ENCODE results near the gene ANKRD65.
"Not testable (repeated sequence)": the region's sequence is repeated elsewhere in the genome, so short reads cannot be mapped to it uniquely, and the experiment has no call there.

The ANKRD65 gene

DNA sequence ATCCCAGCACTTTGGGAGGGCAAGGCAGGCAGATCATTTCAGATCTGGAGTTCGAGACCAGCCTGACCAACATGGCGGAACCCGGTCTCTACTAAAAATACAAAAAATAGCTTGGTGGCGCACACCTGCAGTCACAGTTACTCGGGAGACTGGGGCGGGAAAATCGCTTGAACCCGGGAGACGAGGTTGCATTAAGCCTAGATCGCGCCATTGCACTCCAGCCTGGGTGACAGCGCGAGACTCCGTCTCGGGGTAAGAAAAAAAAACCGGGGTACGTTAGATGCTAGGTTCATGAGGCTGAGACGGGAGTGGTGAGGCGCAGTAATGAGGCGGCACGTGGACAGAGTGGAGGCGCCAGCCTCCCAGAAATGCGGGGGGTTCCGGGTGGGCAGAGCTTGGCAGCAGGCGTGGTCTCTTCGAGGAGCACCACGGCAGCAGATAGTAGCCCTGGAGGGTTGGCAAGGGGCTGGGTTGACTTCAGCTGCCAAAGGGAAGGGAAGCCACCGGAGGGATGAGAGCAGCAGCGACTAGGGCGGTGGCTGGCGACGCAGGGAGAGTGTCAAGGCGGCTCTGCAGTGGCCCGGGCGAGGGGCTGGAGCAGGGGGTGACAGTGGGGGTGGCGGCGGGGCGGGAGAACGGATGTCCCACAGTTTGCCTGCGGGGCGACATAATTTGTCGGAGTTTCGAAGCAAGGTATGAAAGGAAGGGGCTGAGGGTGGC, 14.8 kb downstream of the ANKRD65 start:
- peak overlapping the region; percentile 93 for H3K27ac Mint-ChIP-seq
- H3K36me3 Mint-ChIP-seq (ENCODE audit: low read depth): peaks cover 81% of the 10 kb centered on the region
- peaks cover 49% of the 10 kb centered on the region for H3K4me1 Mint-ChIP-seq (ENCODE audit: low read depth)
- H3K27me3 Mint-ChIP-seq: no peaks in the 10 kb centered on the region
- peak overlapping the region; percentile 90 for H3K4me3 Mint-ChIP-seq
- H3K9me3 Mint-ChIP-seq: peaks cover 3% of the 10 kb centered on the region
- intact Hi-C loops (cut with micrococcal nuclease): loop anchor here (2.0 kb wide), 1 partner anchor 65 kb away; the partner anchor contains the start of gene ATAD3B

DNA sequence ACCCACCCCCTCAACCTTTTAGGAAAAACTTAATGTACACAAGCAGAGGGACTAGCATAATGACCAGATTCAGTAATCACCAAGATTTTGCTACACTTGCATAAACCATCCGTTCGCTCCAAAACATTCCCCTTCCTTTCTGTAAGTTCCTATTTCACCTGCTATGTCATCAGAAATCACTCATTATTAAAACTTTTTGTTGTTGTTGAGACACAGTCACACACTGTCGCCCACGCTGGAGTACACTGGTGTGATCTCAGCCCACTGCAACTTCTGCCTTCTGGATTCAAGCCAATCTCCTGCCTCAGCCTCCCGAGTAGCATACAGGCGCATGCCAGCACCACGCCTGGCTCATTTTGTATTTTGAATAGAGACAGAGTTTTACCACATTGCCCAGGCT, 17.4 kb downstream of the ANKRD65 start:
- H3K36me3 Mint-ChIP-seq (ENCODE audit: low read depth): peaks cover 91% of the 10 kb centered on the region
- H3K4me1 Mint-ChIP-seq (ENCODE audit: low read depth): peaks cover 61% of the 10 kb centered on the region
- intact Hi-C loops (cut with micrococcal nuclease): no loop called here
- H3K27me3 Mint-ChIP-seq: no peaks in the 10 kb centered on the region
- peak overlapping the region; percentile 27 for H3K27ac Mint-ChIP-seq
- H3K9me3 Mint-ChIP-seq: no peaks in the 10 kb centered on the region
- no peak overlapping the region for H3K4me3 Mint-ChIP-seq

DNA sequence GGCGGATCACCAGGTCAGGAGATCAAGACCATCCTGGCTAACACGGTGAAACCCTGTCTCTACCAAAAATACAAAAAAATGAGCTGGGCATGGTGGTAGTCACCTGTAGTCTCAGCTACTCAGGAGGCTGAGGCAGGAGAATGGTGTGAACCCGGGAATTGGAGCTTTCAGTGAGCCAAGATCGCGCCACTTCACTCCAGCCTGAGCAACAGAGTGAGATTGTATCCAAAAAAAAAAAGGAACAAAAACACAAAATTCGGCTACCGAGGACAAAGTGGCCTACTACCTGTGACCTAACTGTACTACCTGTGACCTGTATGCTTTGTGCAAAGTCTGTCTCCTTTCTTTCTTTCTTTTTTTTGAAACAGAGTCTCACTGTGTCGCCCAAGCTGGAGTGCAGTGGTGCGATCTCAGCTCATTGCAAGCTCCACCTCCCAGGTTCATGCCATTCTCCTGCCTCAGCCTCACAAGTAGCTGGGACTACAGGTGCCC, 18.1 kb downstream of the ANKRD65 start:
- Mint-ChIP-seq H3K4me1 (ENCODE audit: low read depth) (peaks cover 62% of the 10 kb centered on the region), H3K27ac (peak overlapping the region; percentile 27), H3K36me3 (ENCODE audit: low read depth) (peaks cover 95% of the 10 kb centered on the region)
- intact Hi-C loops (cut with micrococcal nuclease); H3K4me3 Mint-ChIP-seq; H3K27me3 Mint-ChIP-seq; H3K9me3 Mint-ChIP-seq: not testable (repeated sequence)

DNA sequence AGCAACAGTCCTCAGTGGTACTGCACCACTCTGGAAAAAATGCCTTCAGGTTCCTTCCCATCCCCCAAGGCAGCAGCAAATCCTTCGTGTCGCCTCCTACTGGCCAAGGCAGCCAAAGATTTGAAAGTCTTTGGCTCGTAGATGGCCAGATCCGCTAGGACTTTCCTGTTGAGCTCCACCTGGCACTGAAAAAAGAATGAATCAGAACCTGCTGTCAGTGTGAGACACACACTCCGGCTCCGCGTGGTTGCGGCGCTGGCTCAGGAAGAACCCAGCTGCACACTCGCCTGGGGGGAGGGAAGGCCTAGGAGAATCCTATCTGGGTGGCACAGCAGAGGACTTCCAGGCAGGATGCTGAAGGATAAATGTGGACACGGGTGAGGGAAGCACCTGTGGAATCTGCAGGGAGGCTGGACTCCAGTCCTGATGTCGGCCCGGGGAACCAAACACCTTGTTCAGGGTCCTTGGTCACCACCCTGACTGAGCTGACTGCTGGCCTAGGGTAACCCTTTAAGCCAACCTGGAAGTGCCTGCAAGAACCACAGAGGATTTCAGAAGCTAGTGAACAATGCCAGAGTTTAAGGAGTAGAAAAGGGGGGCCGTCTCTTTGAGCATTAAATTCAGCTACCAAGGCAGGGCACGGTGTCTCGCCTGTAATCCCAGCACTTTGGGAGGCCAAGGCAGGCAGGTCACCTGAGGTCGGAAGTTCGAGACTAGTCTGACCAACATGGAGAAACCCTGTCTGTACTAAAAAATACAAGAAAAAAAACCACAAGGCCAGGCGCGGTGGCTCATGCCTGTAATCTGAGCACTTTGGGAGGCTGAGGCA, 18.8 kb downstream of the ANKRD65 start:
- H3K4me1 Mint-ChIP-seq (ENCODE audit: low read depth): peaks cover 65% of the 10 kb centered on the region
- H3K27ac Mint-ChIP-seq: peak overlapping the region; percentile 72
- no peaks in the 10 kb centered on the region for H3K27me3 Mint-ChIP-seq
- peaks cover 96% of the 10 kb centered on the region for H3K36me3 Mint-ChIP-seq (ENCODE audit: low read depth)
- intact Hi-C loops (cut with micrococcal nuclease): no loop called here
- H3K4me3 Mint-ChIP-seq: no peak overlapping the region
- H3K9me3 Mint-ChIP-seq: no peaks in the 10 kb centered on the region

DNA sequence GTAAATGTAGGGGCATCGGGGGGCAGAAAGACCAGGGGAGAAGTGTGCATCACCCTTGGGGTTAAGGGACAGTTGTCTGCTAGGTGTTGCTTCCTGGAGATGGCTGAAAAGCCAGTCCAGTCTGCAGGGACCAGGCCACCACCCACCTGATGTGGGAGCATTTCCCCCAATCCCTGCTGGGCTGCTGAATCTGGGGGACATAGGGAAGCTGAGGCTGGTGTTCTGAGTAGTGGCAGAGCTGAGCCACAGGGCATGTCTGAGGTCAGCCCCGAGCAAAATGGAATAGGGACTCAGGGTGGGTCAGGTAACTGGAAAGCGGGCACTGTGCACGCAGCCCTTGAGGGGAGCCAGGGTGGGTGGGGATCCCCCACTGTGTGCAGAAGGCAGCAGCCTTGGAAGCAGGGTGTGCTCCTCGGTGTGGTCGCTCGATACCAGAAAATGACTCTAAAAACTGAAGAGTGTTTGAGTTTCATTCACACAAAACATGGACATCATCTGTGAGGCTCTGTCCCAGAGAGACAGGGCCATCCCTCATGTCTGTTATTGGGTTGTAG, 19.5 kb downstream of the ANKRD65 start:
- Mint-ChIP-seq H3K27me3 (no peaks in the 10 kb centered on the region), H3K4me1 (ENCODE audit: low read depth) (peaks cover 64% of the 10 kb centered on the region), H3K36me3 (ENCODE audit: low read depth) (peaks cover 96% of the 10 kb centered on the region), H3K27ac (no peak overlapping the region), H3K4me3 (no peak overlapping the region), H3K9me3 (no peaks in the 10 kb centered on the region)
- intact Hi-C loops (cut with micrococcal nuclease): no loop called here

DNA sequence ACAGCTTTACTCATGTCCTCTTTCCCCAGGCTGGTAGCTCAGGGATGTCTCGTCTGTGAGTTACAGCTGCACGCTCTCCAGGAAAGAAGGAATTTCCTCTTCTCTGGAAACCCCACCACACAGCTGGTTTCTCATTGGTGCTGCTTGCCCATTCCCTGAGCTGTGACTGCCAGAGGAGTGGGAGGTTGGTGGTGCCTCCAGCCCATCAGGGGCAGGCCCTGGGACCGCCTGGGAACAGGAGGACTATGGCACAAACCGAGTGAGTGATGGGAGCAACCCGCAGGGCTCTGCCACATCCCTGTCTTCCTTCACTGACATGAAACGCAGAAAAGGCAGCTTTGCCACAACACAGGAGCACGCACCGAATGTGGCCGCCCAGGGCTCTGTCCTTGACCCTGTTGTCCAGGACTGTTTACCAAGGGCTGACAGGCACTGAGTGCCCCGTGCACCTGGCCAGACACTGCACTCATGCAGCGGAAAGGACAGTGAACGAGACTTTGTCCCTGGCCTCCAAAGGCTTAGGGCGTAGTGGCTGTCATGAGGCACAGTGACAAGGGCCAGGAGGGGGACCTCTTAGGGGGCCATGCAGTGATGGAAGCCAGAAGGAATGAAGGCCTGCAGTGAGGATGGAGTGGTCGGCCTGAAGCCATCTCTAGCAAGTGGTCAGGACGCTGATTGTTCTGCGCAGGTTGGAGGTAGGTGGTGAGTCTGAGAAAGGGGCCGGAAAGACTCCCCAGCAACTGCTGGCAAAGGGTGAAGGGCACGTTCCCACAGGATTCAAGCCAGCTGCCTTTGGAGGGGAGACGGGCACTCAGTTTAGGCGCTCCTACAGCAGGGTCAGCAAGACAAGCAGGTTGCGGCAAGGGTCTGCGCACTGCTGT, 20.3 kb downstream of the ANKRD65 start:
- intact Hi-C loops (cut with micrococcal nuclease): no loop called here
- H3K4me3 Mint-ChIP-seq: peak overlapping the region; percentile 91
- no peaks in the 10 kb centered on the region for H3K9me3 Mint-ChIP-seq
- peaks cover 57% of the 10 kb centered on the region for H3K4me1 Mint-ChIP-seq (ENCODE audit: low read depth)
- H3K27ac Mint-ChIP-seq: peak overlapping the region; percentile 90
- H3K36me3 Mint-ChIP-seq (ENCODE audit: low read depth): peaks cover 92% of the 10 kb centered on the region
- no peaks in the 10 kb centered on the region for H3K27me3 Mint-ChIP-seq

DNA sequence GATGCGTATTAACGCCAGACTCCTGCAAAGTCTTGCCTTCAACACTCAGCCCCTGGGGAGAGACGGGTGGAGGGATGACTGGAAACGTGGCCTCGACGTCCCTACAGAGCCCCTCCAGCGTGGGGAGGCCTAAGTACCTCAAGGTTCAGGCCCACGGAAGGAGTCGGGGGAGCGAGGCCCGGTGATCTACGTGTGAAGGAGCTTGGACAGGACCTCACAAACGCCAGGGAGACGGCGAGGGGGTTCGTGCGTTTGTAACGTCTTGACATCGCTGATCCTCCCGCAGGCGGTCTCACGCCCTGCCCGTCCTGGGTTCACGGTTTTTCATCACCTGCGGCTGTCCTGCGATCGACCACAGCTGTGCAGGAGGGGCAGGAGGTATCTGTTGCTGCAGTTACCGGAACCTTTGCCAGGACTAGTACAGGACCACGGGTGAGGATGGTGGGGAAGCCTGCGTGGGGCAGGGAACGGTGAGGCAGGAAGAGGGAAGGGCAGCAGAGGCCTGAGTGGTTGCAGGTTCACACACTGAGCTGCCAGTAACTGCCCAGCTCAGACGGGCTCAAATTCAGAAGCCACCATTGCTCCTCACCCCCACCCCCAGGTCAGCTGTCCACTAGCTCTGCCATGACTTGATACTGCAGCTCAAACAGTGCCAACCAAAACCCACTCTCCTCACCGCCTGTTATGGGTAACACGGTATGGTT, 21.1 kb downstream of the ANKRD65 start:
- Mint-ChIP-seq H3K27ac (peak overlapping the region; percentile 90), H3K9me3 (no peaks in the 10 kb centered on the region), H3K4me3 (peak overlapping the region; percentile 91), H3K4me1 (ENCODE audit: low read depth) (peaks cover 56% of the 10 kb centered on the region), H3K27me3 (no peaks in the 10 kb centered on the region), H3K36me3 (ENCODE audit: low read depth) (peaks cover 92% of the 10 kb centered on the region)
- intact Hi-C loops (cut with micrococcal nuclease): loop anchor here (1.0 kb wide), 1 partner anchor 25 kb away; the partner anchor contains the start of gene AURKAIP1

DNA sequence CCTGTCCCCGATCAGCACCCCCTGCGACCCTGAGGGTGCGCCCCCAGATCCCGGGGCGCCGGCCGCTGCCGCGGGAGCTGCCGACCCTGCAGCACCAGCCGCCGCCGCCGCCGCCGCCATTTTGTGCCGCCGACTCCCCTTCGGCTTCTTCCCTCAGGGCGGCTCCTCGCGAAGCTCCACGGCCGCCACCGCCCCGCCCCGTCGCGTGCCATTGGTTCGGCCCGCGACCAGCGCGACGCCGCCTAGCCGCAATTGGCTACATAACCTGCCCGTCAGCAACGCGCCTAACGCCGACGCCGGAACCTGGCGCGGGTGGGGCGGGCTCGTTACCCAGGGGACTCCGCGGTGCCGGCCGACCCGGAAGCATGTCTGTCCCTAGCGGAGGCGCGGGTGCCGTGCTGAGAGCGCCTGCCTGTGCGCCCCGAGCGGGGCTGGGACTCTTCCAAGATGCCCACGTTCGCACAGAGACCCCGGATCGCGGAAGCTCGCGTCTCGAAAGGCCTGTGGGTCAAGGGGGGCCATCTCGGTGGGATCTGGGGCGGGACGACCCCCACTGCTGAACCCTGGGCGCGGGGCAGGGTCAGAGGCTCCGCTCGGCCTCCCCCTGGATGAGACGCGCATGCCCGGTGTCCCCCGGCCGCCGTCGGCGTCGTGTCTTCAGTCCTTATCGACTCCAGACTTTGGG, 21.7 kb downstream of the ANKRD65 start, which contains the start of gene CCNL2:
Gene CCNL2, minus strand, starts transcription at position 149 of the 685 bp plus-strand sequence. Its CDS starts 29 bp downstream, at position 120.
- Mint-ChIP-seq H3K4me3 (peak within 1 kb of the TSS; percentile 91), H3K4me1 (ENCODE audit: low read depth) (peaks cover 50% of the 10 kb centered on the region), H3K36me3 (ENCODE audit: low read depth) (peaks cover 92% of the 10 kb centered on the region), H3K9me3 (no peaks in the 10 kb centered on the region), H3K27me3 (no peaks in the 10 kb centered on the region), H3K27ac (peak within 1 kb of the TSS; percentile 90)
- intact Hi-C loops (cut with micrococcal nuclease): loop anchor here (1.0 kb wide), 1 partner anchor 24 kb away; the partner anchor contains the start of gene AURKAIP1

DNA sequence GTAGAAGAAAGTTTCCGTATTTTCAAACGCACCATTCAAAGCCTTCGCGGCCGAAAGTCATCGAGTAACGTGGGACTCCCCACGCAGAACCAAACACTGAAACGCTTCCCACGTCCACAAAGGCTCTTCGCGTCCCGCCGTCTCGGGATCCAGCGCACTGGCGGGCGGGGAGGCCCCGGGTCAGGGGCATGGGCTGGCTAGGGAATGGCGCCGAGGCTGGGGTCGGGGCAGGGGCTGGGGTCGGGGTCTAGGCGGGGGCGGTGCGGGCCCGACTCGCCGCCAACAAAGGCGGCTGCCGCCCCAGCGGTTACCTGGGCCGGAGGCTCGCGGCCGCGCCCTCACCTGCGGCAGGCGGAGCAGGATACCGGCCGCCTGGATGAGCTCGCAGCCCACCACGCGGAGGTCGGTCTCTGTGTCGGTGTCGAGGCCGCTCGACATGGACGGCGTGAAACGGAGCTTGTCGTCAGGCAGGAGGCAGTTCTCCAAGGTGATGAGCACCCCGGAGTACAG, 22.3 kb downstream of the ANKRD65 start:
- no peaks in the 10 kb centered on the region for H3K9me3 Mint-ChIP-seq
- intact Hi-C loops (cut with micrococcal nuclease): loop anchor here (1.0 kb wide), 1 partner anchor 23 kb away; the partner anchor contains the start of gene AURKAIP1
- H3K27ac Mint-ChIP-seq: peak overlapping the region; percentile 90
- H3K36me3 Mint-ChIP-seq (ENCODE audit: low read depth): peaks cover 92% of the 10 kb centered on the region
- H3K27me3 Mint-ChIP-seq: no peaks in the 10 kb centered on the region
- H3K4me3 Mint-ChIP-seq: peak overlapping the region; percentile 91
- peaks cover 47% of the 10 kb centered on the region for H3K4me1 Mint-ChIP-seq (ENCODE audit: low read depth)

DNA sequence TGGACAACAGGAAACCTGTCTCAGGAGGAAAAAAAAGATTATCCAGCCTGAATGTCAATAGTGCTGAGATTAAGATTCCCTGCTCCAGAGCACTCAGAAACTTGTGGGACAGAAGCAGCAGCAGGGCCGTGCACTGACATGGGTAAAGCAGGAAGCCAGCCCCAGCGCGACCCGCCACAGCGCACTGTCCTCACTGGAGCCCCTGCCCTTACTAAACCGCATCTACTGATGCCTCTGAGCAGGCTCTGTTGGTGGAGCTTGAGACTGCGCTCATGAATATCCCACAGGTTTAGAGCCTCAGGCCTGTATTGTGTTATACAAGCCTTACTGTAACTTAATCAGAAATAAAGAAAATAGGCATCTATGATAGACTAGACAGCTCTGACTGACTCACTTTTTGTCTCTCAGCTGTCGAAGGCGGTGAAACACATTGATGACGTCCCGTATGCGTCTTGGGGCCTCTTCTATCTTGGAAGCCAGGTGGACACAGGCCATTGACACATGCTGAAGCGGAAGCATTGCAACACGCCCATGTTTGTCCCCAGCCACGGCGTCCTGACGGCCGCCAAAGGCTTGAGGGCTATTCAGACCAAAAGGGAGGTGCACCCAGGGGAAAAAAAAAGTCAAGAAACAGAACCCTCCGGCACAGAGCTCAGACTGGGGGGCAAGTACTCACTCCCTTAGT, 23.1 kb downstream of the ANKRD65 start:
- Mint-ChIP-seq H3K9me3 (no peaks in the 10 kb centered on the region), H3K27me3 (no peaks in the 10 kb centered on the region), H3K4me3 (peak overlapping the region; percentile 91), H3K4me1 (ENCODE audit: low read depth) (peaks cover 40% of the 10 kb centered on the region), H3K36me3 (ENCODE audit: low read depth) (peaks cover 92% of the 10 kb centered on the region), H3K27ac (peak overlapping the region; percentile 90)
- intact Hi-C loops (cut with micrococcal nuclease): no loop called here

DNA sequence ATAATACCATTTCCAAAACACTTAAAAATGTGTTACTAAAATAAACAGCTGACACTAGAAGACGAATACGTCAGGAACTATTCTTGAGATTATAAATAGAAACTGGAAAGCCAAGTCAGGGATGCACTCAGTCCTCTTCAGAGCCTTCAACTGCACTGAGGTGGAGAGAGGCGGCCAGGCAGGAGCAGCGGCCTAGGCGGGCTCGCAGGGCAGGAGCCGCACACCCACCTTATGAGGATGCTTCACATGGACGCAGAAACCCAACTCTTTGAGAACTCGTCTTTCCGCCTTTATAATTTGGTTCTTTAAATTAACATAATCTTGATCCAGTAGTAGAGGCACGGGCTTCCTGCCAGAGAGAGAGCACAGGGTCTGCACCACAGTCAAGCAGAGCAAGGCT, 25.9 kb downstream of the ANKRD65 start:
- Mint-ChIP-seq H3K36me3 (ENCODE audit: low read depth) (peaks cover 92% of the 10 kb centered on the region), H3K4me3 (no peak overlapping the region), H3K27me3 (no peaks in the 10 kb centered on the region), H3K27ac (no peak overlapping the region), H3K4me1 (ENCODE audit: low read depth) (peaks cover 24% of the 10 kb centered on the region), H3K9me3 (no peaks in the 10 kb centered on the region)
- intact Hi-C loops (cut with micrococcal nuclease): no loop called here

DNA sequence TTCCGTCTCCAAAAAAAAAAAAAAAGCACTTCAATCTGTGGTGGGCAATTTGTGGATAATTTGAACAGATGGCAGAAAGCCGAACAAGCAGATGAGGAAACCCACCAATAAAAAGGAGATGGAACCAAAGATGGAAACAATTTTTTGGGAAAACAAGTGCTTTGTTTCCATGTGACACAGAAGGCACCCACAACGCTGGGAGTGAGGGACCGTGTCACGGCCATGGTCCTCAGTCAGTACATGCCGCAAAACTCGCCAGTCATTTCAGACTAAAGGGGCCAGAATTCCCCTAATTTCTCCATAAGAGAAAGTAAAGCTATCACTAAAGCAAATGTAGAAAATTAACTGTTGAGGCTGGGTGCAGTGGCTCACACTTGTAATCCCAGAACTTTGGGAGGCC, 27.0 kb downstream of the ANKRD65 start:
- no peaks in the 10 kb centered on the region for H3K27me3 Mint-ChIP-seq
- no peak overlapping the region for H3K27ac Mint-ChIP-seq
- peaks cover 93% of the 10 kb centered on the region for H3K36me3 Mint-ChIP-seq (ENCODE audit: low read depth)
- H3K4me3 Mint-ChIP-seq: no peak overlapping the region
- H3K4me1 Mint-ChIP-seq (ENCODE audit: low read depth): peaks cover 21% of the 10 kb centered on the region
- intact Hi-C loops (cut with micrococcal nuclease): no loop called here
- H3K9me3 Mint-ChIP-seq: no peaks in the 10 kb centered on the region

Measured in dendritic cell treated with granulocyte-macrophage colony-stimulating factor and Interleukin-4, amounts not matched to agents 40 ng/mL and 50 ng/mL, for 4 days (primary cell).